B cell (primary cell): ENCODE results near the gene HTR3A. TPM values are rescaled to one million over a fixed set of nuclear protein-coding genes. Genes with fewer than 3 reads are reported as not detected.

Experiments used
- ATAC-seq: fragments of 200-7000 bp; cut with Tn5 transposase; one replicate; pipeline ENCODE4 v1.10.0; 2021; ENCODE audit warnings: low read depth, mild to moderate bottlenecking, moderate number of reproducible peaks, moderate library complexity
- CTCF ChIA-PET: fragments of 350-600 bp; sonication (Branson Sonifier 250); formaldehyde crosslinking; loops from one replicate; lab custom pipeline; 2021; ENCODE audit warnings: antibody characterized with exemption, inconsistent platforms; lab: Charles Lee
- POLR2A ChIA-PET: fragments of 350-600 bp; sonication (Branson Sonifier 250); formaldehyde crosslinking; loops from one replicate; lab custom pipeline; 2021; ENCODE audit warnings: antibody characterized with exemption; lab: Charles Lee
- DNase-seq: peaks from one replicate; pipeline ENCODE4 v3.0.0; 2013
- H2AFZ ChIP-seq: 2 replicates; pipeline ENCODE4 v1.6.1; 2012; ENCODE audit warnings: mild to moderate bottlenecking, low read depth, low read length; ENCODE audit not compliant: insufficient read depth, poor library complexity, severe bottlenecking
- H3K27ac ChIP-seq, 2 donors: 1 replicate in 1 of 2; 2 replicates in 1 of 2; pipeline ENCODE4 v1.5.1; 2012 to 2013; ENCODE audit warnings: low read length in 2 of 2, mild to moderate bottlenecking in 2 of 2, moderate library complexity in 1 of 2
- H3K27me3 ChIP-seq, 4 experiments: fragments of 200-600 bp in 1 of 4; sonication (generic) in 1 of 4; replicated peaks in 1 of 4; 1 replicate in 2 of 4; 2 replicates in 2 of 4; pipeline versions ENCODE4 v1.6.1 to v1.7.0; 2013 to 2016; ENCODE audit warnings: low read length in 3 of 4, mild to moderate bottlenecking in 2 of 4, mixed read lengths in 1 of 4, moderate library complexity in 1 of 4; ENCODE audit not compliant: insufficient read depth in 4 of 4, control insufficient read depth in 3 of 4; ENCODE audit errors: control extremely low read depth in 1 of 4
- H3K36me3 ChIP-seq, 2 experiments: replicated peaks in 1 of 2; 1 replicate in 1 of 2; 2 replicates in 1 of 2; pipeline versions ENCODE4 v1.6.1 to v1.7.1; 2013; ENCODE audit warnings: low read length in 1 of 2; ENCODE audit not compliant: insufficient read depth in 2 of 2, control insufficient read depth in 1 of 2; ENCODE audit errors: control extremely low read depth in 1 of 2, extremely low read depth in 1 of 2
- H3K4me1 ChIP-seq, 2 donors: fragments of 200-600 bp in 1 of 2; sonication (generic) in 1 of 2; 1 replicate in 1 of 2; 2 replicates in 1 of 2; pipeline versions ENCODE4 v1.5.1 to v1.6.1; 2013 to 2017; ENCODE audit warnings: low read length in 2 of 2; ENCODE audit not compliant: control insufficient read depth in 2 of 2, insufficient read depth in 2 of 2
- H3K4me2 ChIP-seq: replicated peaks from 2 replicates; pipeline ENCODE3; 2012; ENCODE audit warnings: mild to moderate bottlenecking, low read depth, low read length; ENCODE audit not compliant: poor library complexity, severe bottlenecking
- H3K4me3 ChIP-seq, 5 experiments: fragments of 200-600 bp in 1 of 5; sonication (generic) in 1 of 5; 1 replicate in 3 of 5; 2 replicates in 2 of 5; pipeline versions ENCODE4 v1.5.1 to v1.7.0; 2011 to 2016; ENCODE audit warnings: low read length in 4 of 5, mild to moderate bottlenecking in 4 of 5, low read depth in 2 of 5, control low read depth in 1 of 5, moderate library complexity in 1 of 5; ENCODE audit not compliant: insufficient read depth in 1 of 5; ENCODE audit errors: control extremely low read depth in 1 of 5, extremely low read depth in 1 of 5
- H3K79me2 ChIP-seq: fragments of 200-600 bp; sonication (generic); one replicate; pipeline ENCODE4 v1.6.0; 2016; ENCODE audit warnings: low read length; ENCODE audit not compliant: control insufficient read depth, insufficient read depth
- H3K9ac ChIP-seq: fragments of 200-600 bp; sonication (generic); 2 replicates; pipeline ENCODE4 v1.6.1; 2017; ENCODE audit warnings: mild to moderate bottlenecking, low read length, moderate library complexity
- H3K9me3 ChIP-seq, 3 donors: one replicate each; pipeline versions ENCODE4 v1.6.1 to v1.7.1; 2013; ENCODE audit warnings: low read length in 2 of 3; ENCODE audit not compliant: control insufficient read depth in 2 of 3, insufficient read depth in 1 of 3; ENCODE audit errors: control extremely low read depth in 1 of 3
- H4K20me1 ChIP-seq: 2 replicates; pipeline ENCODE4 v1.6.0; 2012; ENCODE audit warnings: mild to moderate bottlenecking, low read length; ENCODE audit not compliant: insufficient read depth, control insufficient read depth, poor library complexity, severe bottlenecking
- H3K27ac Mint-ChIP-seq: one replicate; pipeline ENCODE4 v1.8.0; 2021; ENCODE audit warnings: mixed read lengths
- H3K27me3 Mint-ChIP-seq: one replicate; pipeline ENCODE4 v1.8.0; 2021; ENCODE audit warnings: mixed read lengths
- H3K4me1 Mint-ChIP-seq: one replicate; pipeline ENCODE4 v1.8.0; 2021; ENCODE audit warnings: mixed read lengths
- H3K4me3 Mint-ChIP-seq: one replicate; pipeline ENCODE4 v1.8.0; 2021; ENCODE audit warnings: mixed read lengths
- H3K9me3 Mint-ChIP-seq: one replicate; pipeline ENCODE4 v1.8.0; 2022; ENCODE audit warnings: mixed read lengths; ENCODE audit not compliant: insufficient read depth
- EZH2 ChIP-seq: IDR thresholded peaks from 2 replicates; pipeline ENCODE4 v1.6.1; 2012; ENCODE audit warnings: borderline replicate concordance, low read depth, mild to moderate bottlenecking, moderate library complexity, low read length; ENCODE audit not compliant: insufficient read depth, poor library complexity, severe bottlenecking
- WGBS: methylation state at CpG from one replicate; pipeline ENCODE4 v1.1.5; 2013; ENCODE audit warnings: missing lambda C conversion rate; ENCODE audit not compliant: insufficient coverage; 5-methylcytosine and 5-hydroxymethylcytosine counted together
- intact Hi-C: fragments of 100-400 bp; cut with micrococcal nuclease; formaldehyde crosslinking; loops from one replicate; pipeline ENCODE4 v1.10.0; 2022
- polyA plus RNA-seq: library from polyadenylated mRNA; depleted of rRNA; stranded (reverse); fragments of >200 nt; gene quantifications from 2 replicates; pipeline ENCODE4 v1.2.3, GENCODE V29; 2012
- total RNA-seq, 2 donors: library from RNA; stranded (reverse); fragments of 120-200 nt in 1 of 2; gene quantifications; 1 replicate in 1 of 2; 2 replicates in 1 of 2; pipeline versions ENCODE4 v1.2.3 to v1.2.4, GENCODE V29; 2013 to 2022
- TF ChIP-seq, protein P1 (sequence below): fragments of 200-600 bp; IDR thresholded peaks from one replicate; pipeline ENCODE4 v1.8.0; 2022; ENCODE audit warnings: antibody characterized with exemption, mild to moderate bottlenecking

HTR3A gene
- total and polyA plus RNA-seq, 2 donors (not counting 1 experiment from before 2014, with no cell fraction given), result 8.1 to 16.1 TPM

DNA sequence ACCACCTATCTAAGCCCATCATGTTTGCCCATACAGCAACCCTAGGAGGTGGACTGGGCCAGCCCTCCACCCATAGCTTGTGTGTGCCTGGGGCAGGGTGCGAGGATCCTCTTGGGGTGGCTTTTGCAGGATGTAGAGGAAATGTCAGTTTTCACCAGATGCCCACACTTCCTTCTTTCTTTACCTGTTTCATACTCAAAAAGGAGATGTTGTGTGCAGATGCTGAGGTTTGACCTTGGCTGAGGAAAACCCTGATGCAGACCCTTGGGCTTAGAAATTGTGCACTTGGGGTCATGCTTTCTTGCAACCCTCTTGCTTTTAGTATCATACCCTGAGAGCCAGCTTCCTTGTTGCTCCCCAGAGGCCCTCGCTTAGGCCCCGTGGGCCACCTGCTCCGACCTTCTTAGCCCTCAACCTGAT is 2.2 kb downstream of the HTR3A start:
- H3K27me3 Mint-ChIP-seq, result no peaks in the 10 kb centered on the region
- Histone ChIP-seq H3K36me3 (no peaks in the 10 kb centered on the region), H3K4me3 (peak overlapping the region in 1 of 5 experiments; percentile 41), H3K27ac (peak overlapping the region; percentile 92 to 98), H3K27me3 (no peaks in the 10 kb centered on the region), H3K4me2 (peak overlapping the region; percentile 69), H3K9me3 (no peaks in the 10 kb centered on the region), H2AFZ (no peak overlapping the region), H3K4me1 (peaks cover 72 to 91% of the 10 kb centered on the region in 2 donors), H4K20me1 (no peaks in the 10 kb centered on the region), H3K9ac (peak overlapping the region; percentile 43), H3K79me2 (no peaks in the 10 kb centered on the region)
- peak overlapping the region; percentile 82 for H3K4me3 Mint-ChIP-seq
- peaks cover 81% of the 10 kb centered on the region for H3K4me1 Mint-ChIP-seq
- ATAC-seq (peak; percentile 72), DNase-seq (peak; percentile 84)
- H3K27ac Mint-ChIP-seq, result peak overlapping the region; percentile 91
- ChIA-PET CTCF (interaction anchor here (0.8 to 10.0 kb wide), 15 partner anchors 9 to 285 kb away, joined by 3 to 97 read pairs (median 4); partner anchors contain the start of gene ZW10), POLR2A (interaction anchor here (0.5 to 1.6 kb wide), 9 partner anchors 9 to 281 kb away, joined by 3 to 5 read pairs (median 3); no protein-coding TSS in a partner anchor)
- TF ChIP-seq EZH2, result no peak
- TF ChIP-seq, protein P1, sequence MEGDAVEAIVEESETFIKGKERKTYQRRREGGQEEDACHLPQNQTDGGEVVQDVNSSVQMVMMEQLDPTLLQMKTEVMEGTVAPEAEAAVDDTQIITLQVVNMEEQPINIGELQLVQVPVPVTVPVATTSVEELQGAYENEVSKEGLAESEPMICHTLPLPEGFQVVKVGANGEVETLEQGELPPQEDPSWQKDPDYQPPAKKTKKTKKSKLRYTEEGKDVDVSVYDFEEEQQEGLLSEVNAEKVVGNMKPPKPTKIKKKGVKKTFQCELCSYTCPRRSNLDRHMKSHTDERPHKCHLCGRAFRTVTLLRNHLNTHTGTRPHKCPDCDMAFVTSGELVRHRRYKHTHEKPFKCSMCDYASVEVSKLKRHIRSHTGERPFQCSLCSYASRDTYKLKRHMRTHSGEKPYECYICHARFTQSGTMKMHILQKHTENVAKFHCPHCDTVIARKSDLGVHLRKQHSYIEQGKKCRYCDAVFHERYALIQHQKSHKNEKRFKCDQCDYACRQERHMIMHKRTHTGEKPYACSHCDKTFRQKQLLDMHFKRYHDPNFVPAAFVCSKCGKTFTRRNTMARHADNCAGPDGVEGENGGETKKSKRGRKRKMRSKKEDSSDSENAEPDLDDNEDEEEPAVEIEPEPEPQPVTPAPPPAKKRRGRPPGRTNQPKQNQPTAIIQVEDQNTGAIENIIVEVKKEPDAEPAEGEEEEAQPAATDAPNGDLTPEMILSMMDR, result no peak
- 0% methylated on average over 3 of the region's 4 CpGs for WGBS
- no peaks in the 10 kb centered on the region for H3K9me3 Mint-ChIP-seq
- intact Hi-C loops, result loop anchor here (1.0 to 5.0 kb wide), 8 partner anchors 17 to 665 kb away; partner anchors contain the start of genes TTC12 and USP28

DNA sequence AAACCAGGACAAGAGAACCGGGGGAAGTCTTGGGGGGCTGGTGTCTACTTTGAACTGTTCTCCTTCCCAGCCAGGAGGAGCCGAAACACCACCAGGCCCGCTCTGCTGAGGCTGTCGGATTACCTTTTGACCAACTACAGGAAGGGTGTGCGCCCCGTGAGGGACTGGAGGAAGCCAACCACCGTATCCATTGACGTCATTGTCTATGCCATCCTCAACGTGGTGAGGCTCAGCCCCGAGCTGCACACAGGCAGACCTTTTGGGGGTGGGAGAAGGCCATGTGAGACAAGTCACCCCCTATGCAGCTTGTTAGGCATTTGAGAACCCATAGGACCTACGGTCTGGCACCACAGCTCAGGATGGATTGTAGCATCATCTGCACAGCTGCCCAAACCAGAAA is 2.8 kb downstream of the HTR3A start:
- no peaks in the 10 kb centered on the region for H3K27me3 Mint-ChIP-seq
- peak overlapping the region in 2 of 5 experiments; percentile 15 to 41 for H3K4me3 ChIP-seq
- peak overlapping the region; percentile 69 for H3K4me2 ChIP-seq
- no peaks in the 10 kb centered on the region for H3K27me3 ChIP-seq
- TF ChIP-seq, protein P1, result no peak
- no peak for TF ChIP-seq EZH2
- 13% methylated on average over 9 of the region's 11 CpGs for WGBS
- no peaks in the 10 kb centered on the region for H4K20me1 ChIP-seq
- peaks cover 78% of the 10 kb centered on the region for H3K4me1 Mint-ChIP-seq
- peak overlapping the region; percentile 92 to 98 for H3K27ac ChIP-seq
- no peaks in the 10 kb centered on the region for H3K9me3 ChIP-seq
- peak; percentile 92 for DNase-seq
- H3K79me2 ChIP-seq, result no peaks in the 10 kb centered on the region
- H3K9ac ChIP-seq, result peak overlapping the region; percentile 43
- H2AFZ ChIP-seq, result no peak overlapping the region
- intact Hi-C loops, result loop anchor here (1.0 to 5.0 kb wide), 8 partner anchors 17 to 665 kb away; partner anchors contain the start of genes TTC12 and USP28
- peak; percentile 74 for ATAC-seq
- ChIA-PET POLR2A (interaction anchor here (0.9 to 2.0 kb wide), 5 partner anchors 8 to 281 kb away, joined by 3 to 5 read pairs (median 4); no protein-coding TSS in a partner anchor), CTCF (interaction anchor here (0.8 to 10.0 kb wide), 13 partner anchors 10 to 284 kb away, joined by 3 to 97 read pairs (median 4); partner anchors contain the start of gene ZW10)
- peaks cover 0 to 2% of the 10 kb centered on the region in 2 experiments for H3K36me3 ChIP-seq
- no peaks in the 10 kb centered on the region for H3K9me3 Mint-ChIP-seq
- H3K4me3 Mint-ChIP-seq, result peak overlapping the region; percentile 82
- H3K4me1 ChIP-seq, result peaks cover 72 to 88% of the 10 kb centered on the region in 2 donors
- peak overlapping the region; percentile 91 for H3K27ac Mint-ChIP-seq
